ENCODE results near the gene INPP4B.
A peak's percentile ranks its signal among the peaks of the same experiment; 100 is the strongest.

The INPP4B gene

DNA sequence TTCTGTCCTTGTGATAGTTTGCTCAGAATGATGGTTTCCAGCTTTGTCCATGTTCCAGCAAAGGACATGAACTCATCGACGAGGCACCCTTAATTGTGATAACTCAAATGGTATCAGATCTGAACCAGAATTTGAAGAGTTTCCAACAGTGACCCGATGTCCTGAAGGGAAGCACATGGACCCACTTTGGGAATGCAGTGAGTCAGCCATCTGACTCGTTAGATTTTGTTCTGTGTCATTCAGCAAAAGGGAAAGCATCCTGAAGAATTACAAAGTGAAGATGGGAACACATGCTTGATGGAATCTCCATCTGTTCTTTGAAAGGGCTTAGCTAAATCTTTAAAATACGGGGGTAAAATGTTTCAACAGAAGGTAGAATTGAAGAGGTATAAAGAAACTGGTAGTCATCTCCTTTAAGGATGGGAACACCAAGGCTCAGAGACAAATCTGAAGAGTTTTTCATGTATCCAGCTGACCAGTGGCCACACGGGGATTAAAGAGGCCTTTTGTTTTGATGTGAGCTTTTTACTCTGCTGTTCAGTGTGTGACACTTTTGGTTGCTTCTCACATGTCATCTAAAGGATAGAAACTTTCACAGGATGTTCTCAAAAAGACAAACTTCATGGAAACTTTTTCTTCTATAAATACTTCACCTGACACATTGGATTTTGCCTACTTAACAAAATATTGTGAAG is 393.8 kb downstream of the INPP4B start:
- DNase-seq: no peak

DNA sequence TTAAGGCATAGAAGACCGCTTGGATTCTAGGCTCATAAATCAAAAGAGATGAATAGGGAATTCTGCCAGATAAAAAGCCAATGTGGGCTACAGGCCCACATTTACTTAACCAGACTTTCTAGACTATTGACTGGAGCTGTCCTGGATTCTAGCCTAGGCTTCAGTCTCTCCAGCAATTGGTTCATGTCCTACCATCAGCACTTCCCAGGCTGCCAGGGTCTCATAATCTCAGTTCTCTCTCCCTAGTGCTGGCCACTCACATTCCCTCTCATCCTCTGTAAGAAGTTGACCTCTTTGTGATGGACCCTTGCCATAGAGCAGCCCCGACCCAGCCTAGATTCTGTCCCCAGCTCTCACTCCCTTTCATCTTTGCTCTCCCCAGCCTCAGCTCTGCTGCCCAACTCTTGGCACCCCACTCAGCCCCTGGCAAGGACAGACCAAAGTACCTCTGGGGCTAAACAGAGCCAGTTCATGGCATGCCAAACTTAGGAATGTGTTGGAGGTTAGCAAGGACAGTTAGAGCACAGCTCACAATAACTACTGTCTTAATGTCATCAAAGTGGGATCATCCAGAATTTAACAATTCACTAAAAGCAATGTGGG is 396.2 kb downstream of the INPP4B start:
- no peak for DNase-seq

DNA sequence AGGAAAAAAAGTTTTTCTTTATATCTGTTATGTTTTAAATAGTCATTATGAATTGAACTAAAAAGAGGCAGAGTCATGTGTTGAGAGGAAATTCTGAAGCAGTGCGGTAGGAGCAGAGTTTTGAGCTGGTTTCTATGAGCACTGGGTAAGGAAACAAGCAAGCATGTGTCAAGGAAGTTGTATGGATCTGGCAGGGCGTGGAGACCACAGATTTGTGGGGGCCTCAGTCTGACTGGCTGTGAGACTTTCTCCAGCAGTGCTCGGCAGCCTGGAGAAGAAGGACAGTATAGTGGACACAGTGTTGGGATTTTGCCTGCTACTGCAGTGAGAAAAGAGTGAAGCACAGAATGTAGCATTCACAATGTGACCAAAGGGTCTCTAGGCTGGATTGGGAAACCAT is 399.1 kb downstream of the INPP4B start:
- no peak for DNase-seq

GRCh38 chr4:142443469-142443868 is 402.6 kb downstream of the INPP4B start:
- no peak for DNase-seq

DNA sequence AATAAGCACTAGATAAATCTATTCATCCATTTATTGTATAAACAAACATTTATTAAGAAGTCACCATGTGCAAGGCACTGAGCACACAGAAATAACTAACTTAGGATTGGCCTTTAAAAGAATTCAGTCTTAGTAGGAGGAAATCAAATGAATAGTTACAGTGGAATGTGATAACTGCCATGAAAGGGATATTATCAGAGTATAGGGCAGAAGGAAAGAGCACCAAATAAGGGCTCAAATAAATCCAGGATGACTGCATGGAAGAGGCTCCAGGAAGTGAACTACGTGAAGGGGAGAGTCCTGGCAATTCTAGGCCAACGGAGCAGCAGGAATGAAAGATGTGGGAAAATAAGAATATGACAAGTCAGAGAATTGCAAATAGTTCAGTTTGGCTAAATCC is 406.0 kb downstream of the INPP4B start:
- DNase-seq: no peak

DNA sequence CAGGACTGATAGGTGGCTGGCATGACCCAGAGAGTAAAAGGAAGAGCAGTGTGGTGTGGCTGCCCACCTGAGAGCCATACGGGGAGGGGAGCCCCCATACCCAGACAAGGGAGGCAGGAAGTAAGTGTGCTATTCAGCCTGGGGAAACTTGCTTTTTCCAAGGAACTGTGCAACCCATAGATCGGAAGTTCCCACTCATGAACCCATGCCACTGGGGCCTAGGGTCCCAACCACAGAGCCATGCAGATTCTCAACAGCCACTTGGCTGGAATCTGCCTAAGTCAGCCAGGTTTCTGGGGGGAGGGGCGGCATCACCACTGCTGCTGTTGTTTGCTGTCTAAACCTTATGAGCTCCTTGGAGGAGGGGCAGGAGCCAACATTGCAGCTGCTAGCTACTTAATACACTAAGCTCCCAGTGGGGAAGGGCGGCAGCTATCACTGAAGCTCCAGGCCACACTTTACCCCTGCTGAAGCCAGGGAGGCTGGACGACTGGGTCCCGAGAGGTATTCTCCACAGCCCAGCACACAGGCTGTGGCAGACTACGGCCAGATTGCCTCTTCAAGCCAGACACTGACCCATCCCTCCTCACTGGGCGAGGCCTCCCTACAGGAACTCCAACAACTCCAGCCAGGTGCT is 410.4 kb downstream of the INPP4B start:
- no peak for DNase-seq

GRCh38 chr4:142434519-142435224 is 411.4 kb downstream of the INPP4B start:
- no peak for DNase-seq

GRCh38 chr4:142428715-142429114 is 417.4 kb downstream of the INPP4B start:
- DNase-seq: no peak

GRCh38 chr4:142427456-142427855 is 418.6 kb downstream of the INPP4B start:
- no peak for DNase-seq

DNA sequence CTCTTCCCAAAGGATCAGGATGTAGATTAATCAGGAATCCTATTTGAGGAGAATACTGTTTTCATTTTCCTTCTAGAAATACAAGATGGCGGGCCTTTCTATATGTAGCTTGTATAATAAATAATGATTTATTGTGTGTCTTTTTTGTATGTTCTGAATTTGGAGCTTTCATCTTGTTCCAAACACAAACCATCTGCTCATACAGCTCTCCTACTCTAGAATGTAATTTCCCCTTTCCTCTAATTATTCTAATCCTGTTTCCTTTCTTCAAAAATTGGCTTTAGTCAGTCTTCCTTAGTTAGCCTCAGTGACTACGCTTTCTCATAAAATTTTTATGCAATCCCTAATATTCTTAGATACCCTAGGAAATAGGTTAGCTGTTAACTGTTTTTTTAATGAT is 422.2 kb downstream of the INPP4B start:
- DNase-seq: no peak

DNA sequence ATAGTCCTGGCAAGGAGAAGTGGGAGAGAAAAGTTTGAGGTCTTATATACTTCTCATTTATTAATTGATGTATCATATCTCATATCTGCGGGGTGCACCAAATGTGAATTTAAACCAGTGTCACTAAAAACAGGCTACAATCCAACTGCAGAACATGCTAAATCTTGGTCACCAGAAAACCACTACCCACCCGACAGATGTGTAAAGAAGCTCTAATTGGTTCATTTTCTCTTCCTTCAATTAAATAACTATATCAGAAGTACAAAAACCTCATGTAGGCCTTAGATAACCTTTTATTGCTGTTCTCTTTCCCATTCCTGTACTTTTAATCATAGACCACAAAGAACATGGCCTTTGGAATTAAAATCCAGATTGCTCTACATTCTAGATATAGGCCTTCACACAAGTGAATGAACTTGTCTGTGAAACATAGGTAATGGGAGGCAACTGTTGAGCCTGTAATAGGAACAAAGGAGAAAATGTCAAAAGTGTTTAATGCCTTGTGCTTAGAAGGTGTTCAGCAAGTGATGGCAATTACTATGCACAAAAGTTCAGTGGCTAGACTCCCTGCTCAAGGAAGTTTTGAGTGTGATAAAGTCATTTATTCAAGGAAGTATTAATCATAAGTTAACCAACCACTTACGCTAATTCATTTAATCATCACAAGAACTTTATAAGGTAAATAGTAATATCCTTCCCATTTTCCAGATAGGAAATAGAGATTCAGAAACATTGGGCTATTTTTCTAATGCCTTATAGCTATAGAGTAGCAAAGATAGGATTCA is 425.6 kb downstream of the INPP4B start:
- DNase-seq: no peak

GRCh38 chr4:142419712-142420111 is 426.4 kb downstream of the INPP4B start:
- no peak for DNase-seq

GRCh38 chr4:142418697-142419096 is 427.4 kb downstream of the INPP4B start:
- no peak for DNase-seq

- peak in 1 of 2 experiments; percentile 25 for DNase-seq
These were observed 429.3 kb downstream of the INPP4B start for GRCh38 chr4:142416711-142417275.

GRCh38 chr4:142416121-142416520 is 430.0 kb downstream of the INPP4B start:
- DNase-seq: no peak

GRCh38 chr4:142414366-142414990 is 431.6 kb downstream of the INPP4B start:
- no peak for DNase-seq

DNA sequence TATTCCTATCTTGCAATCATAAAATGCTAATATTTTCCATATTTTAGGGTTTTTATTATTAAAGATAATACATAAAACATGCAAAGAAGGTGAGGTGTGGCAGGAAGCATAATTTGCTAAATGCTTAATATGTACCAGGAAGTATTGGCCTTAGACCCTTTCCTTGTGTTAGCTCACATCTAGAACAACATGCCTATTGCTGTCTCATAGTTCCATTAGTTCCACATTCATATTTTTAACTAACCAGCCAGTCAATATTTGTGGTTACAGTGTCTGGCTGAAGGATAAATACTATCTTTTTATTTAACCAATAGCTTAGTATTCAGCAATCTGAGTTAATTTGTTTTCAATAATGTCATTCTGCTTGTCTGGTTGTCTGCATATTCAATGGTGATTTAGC is 432.6 kb downstream of the INPP4B start:
- no peak for DNase-seq

DNA sequence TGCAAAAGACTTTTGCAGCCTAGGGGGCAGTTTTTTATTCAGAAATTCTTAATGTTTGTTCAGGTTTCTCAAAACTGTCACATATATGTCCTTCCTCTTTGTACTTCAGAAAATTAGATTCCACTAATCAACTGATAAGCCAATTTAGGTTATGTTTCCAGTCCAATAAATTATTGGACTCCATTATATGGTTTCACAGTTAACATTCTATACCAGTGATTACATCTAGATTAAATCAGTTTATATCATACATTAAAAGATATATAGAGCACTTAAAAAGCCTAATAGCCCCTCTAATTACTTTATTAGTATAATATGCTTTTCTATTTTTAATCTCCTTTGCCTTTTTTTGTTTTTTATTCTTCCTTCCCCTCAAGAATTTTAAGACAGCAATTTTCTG is 434.1 kb downstream of the INPP4B start:
- no peak for DNase-seq

GRCh38 chr4:142408003-142408441 is 438.1 kb downstream of the INPP4B start:
- peak; percentile 20 to 88 for DNase-seq

DNA sequence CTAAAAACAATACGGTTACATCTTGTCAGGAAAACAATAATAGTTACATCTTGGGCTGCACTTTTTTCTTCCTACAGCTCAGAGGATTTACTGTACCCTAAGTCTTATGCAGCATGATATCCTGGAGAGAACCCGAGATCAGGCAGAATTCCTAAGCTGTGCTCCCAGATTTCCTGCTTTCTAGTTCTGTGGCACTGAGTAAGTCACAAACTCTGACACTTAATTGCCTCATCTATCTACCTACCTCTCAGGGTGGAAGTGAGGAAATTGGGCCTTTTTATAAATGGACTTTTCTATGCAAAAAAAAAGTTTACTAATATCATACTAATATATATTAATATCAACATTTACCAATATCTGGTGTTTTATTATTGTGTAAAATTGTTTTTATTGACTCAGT is 438.5 kb downstream of the INPP4B start:
- DNase-seq: peak in 1 of 2 experiments; percentile 45

GRCh38 chr4:142406917-142407501 is 439.1 kb downstream of the INPP4B start:
- DNase-seq: no peak

DNA sequence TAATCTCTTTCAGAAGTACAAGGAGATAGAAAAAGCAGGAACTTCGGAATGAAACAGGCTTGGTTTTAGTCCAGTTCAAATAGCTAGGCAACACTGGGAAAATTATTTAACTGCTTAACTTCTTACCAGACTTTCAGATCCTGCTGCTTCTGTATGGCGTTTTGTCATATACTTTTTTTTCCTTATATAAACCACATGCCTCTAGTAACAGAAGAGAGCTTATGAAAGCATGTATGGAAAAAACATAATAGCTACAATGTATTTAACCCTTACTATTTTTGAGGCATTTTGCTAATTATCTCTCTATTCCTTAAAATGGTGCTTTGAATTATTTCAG is 439.6 kb downstream of the INPP4B start:
- no peak for DNase-seq
